Stimulated activated CD8-positive, alpha-beta memory T cell treated with anti-CD3 and anti-CD28 coated beads, Interleukin-12 subunit alpha, Interleukin-12 subunit beta, amount 100 ng/mL, for 4 hours (primary cell): ENCODE measurements around the gene PTRH2.
"Not testable (repeated sequence)": the region's sequence is repeated elsewhere in the genome, so short reads cannot be mapped to it uniquely, and the experiment has no call there.

Experiments
- DNase-seq: peaks from one replicate; pipeline ENCODE4 v3.0.0-alpha.2; 2020; ENCODE audit warnings: low read depth

The PTRH2 gene

DNA sequence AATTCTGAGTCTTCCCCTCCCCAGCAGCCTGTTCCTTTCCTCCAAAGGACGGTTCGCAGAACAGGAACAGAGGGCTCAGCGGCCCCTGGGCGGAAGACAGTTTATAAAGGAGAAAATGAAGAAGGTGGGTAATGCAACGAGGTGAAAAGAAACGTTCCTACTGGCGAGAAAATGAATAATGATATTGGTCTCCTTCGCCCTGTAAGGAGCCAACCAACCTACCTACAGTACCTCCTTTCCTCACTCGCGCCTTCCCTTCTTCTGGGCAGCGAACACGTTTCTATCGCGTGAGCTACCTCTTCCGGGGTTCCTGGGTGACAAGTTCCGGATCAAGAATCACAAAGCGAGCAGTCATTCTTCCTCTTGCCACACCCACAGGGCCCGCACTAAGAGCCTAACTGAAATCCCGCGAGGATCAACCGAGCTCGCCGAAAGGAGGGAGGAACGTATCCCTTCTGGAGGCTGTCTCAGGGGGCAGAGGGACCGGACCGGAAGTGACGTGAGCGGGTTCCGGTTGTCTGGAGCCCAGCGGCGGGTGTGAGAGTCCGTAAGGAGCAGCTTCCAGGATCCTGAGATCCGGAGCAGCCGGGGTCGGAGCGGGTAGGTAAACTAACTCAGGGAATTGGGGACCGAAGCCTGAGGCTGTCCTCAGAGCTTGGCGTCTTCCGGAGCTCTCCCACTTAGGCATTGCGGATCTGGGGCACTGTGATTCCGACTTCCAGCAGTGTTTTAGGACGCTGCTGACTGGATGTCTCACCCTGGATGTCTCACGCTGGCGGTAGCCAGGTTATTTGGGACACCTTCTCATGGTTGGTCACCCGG lies at the start of gene PTRH2, which contains the start of gene VMP1:
Gene PTRH2 (minus strand): TSS at position 282 of the 822 bp plus-strand sequence. CDS start 9,452 bp downstream, outside the sequence.
Gene VMP1 (plus strand): TSS at position 506 of the 822 bp plus-strand sequence. CDS start 23,793 bp downstream, outside the sequence.
- DNase-seq, result peak; percentile 79

DNA sequence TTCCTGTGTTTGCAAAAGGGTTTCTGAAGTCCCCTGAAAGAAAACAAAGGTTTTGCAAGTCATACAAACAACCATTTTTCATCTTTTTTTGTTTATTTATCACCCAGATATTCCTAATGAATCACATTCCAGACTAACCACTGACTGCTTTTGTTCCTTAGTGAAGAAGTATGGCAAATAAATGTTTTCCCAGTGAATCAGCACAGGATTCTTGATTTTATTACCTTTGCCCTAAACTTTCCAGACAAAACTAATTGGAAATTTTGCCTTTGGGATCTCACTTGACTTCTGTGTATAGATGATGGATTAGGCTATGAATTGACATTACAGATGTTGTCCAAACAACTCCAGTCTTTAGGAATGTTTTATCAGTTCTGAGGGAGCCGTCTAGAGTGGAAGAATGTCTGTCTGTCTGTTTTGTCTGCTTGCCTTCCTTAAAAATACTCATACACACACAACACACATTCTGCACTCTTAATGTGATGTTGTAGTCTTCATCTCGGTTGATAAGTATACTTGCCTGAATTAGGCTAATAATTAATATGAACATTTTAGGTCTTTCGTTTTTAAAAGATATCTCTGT lies 49.1 kb upstream of the PTRH2 start:
- no peak for DNase-seq

DNA sequence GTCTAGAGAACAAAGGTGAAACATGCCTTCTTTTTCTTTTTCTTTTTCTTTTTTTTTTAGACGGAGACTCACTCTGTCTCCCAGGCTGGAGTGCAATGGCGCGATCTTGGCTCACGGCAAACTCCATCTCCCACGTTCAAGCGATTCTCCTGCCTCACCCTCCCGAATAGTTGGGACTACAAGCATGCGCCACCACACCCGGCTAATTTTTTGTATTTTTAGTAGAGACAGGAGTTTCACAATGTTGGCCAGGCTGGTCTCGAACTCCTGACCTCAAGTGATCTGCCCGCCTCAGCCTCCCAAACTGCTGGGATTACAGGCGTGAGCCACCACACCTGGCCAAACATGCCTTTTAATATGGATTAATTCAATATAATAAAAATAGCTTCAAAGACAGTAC lies 47.8 kb upstream of the PTRH2 start:
- not testable (repeated sequence) for DNase-seq

DNA sequence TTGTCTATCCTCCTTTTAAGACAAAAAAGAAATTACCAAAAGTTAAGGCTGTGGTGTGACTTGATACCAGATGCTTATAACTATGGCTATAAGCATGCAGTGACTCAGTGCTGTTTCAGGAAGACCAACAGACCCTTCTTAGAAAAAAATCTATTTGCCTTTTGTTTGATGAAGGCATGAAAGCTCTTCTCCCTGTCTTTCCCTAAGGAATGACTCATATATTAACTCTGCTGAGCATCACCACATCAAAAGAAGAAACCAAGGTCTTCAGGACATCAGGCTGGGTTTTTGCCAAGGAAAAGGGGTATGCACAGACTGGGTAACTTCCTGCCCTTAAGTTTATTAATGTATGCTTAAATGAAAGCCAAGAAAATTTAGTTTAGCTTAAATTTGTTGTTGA lies 47.3 kb upstream of the PTRH2 start:
- no peak for DNase-seq

DNA sequence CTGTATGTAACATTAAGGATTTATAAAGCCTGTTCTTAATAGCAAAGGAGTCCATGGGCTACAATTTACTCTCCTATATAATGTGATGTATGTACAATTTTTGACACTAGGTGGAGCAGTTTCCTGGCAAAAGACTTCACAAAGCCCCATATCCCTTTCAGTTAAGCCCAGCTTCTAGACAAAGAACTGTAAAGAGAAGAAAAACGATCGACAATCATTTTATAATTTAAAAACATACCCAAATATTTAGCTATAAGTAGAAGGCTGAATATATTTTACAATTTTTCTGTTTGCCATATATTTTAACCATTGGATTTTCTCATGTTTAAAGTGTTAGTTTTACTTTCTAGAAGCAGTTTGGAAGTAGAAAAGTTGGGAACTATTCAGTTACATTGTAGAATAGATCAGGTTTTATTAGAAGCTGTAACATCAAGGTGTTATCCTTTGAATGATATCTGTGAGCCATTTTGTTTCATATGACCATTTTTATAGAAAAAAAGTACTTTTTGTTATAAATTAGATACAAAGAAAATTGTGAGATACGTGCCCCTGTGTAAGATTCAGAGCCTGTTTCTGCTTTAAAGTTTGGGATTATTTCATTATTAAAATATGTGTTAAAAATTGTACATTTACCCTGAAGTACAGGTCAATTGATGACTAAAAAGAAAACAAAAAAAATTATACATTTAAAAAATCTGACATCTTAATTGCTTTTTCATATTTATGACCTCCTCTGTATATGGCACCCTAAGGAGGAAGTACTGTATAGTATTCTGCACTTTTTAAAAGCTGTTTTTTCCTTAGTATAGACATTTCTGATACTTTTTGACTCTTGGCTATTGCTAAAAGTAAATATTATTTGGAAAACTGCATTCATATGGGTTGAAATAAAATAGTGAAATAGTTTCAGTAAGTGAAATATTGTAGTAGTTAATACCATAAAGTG lies 46.6 kb upstream of the PTRH2 start:
- DNase-seq, result no peak

DNA sequence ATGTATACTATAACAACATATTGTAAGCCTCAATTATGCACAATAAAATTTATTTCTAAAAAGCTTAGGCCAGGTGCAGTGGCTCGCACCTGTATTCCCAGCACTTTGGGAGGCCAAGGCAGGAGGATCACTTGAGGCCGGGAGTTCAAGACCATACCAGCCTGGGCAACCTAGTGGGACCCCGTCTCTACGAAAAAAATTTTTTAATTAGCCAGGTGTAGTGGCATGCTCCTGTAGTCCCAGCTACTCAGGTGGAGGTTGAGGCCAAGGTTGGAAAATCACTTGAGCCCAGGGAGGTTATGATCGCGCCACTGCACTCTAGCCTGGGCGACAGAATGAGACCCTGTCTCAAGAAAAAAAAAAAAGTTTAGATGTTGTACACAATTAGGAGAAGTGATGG lies 45.7 kb upstream of the PTRH2 start:
- no peak for DNase-seq

DNA sequence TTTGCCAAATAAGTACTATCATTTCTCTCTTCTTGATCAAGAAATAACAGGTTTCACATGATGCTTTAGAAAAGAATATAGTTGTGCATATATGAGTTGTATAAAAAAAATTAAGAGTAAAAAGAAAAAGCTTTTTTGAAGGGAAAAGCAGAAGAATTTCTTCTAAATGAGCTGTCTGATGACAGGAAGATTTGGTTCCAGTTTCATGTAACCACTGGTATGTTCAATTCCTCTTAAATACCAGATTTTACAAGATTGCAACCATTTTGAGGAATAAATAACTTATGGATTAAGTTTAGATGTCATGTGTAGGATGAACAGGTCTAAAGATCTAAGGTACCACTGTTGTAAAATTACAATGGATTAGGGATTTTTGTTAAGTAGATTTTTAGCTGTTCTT lies 45.2 kb upstream of the PTRH2 start:
- DNase-seq, result no peak

DNA sequence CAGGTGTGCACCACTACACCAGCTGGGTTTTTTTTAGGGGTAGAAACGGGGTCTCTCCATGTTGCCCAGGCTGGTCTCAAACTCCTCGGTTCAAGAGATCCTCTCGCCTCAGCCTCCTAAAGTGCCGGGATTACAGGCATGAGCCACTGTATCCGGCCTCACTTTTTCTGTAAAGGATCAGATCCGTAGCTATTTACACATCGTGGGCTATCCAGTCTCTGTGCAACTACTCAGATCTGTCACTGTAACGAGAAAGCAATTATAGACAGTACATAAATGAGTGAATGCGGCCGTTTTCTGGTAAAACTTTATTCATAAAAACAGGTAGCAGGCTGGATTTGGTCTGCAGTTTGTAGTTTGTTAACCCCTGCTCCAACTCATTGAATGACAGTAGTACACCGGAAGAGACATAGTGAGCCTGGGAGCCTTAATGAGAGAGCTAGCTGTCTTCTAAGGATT lies 44.8 kb upstream of the PTRH2 start:
- no peak for DNase-seq

DNA sequence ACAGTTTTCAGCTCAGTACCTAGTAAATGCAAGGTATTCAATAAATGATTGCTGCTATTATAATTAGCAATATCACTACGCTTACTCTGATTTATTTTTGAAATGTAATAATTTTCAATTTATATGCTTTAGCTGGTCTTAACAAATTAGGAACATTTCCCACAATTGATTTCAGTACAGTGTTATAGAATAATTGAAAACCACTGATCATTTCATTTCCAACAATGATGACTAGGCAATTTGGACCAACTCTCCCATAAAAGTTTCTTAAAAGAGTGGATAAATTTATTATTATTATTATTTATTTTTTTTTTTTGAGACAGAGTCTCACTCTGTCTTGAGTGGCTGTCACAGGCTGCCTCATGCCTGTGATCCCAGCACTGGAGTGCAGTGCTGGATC lies 41.4 kb upstream of the PTRH2 start:
- no peak for DNase-seq

DNA sequence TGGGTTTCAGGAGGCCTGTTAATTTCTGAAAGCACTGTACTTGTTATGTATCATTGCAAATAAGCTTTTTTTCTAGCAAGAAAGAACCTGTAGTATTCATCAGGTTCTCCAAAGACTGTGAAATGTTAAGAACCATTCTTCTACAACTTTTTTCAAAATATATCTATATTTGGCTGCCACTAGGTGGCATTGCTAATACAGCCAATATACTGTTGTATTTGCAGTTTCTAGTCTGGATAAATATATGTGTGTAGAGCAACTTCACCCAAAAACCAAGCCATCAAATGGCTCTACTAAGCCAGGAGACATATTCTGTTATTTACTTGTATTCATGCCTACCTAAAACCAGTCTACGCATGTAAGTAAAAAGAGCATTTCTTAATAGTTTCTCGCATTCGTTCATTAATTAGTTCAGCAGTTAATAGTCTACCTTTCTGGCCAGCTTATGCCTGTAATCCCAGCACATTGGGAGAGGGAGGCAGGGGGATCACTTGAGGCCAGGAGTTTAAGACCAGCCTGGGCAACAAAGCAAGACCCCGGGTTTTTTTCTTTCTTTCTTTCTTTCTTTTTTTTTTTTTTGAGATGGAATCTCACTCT lies 39.7 kb upstream of the PTRH2 start:
- DNase-seq, result no peak

DNA sequence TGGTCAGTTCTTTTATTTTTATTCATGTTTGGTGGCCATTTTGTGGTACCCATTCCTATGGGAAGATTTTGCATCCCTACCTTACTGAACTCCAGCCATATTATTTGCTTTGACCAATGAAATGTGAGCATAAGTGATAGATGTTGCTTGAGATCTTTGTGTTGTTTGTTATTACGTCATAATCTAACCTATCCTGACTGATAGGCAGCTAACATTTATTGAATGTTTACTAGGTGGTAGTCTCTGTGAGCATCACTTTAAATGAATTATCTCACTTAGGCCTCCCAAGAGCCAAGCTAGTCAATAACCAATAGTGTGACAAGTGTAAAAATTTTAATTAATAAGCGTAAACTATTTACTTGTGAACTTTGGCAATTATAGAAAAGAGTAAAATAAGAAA lies 37.8 kb upstream of the PTRH2 start:
- no peak for DNase-seq

DNA sequence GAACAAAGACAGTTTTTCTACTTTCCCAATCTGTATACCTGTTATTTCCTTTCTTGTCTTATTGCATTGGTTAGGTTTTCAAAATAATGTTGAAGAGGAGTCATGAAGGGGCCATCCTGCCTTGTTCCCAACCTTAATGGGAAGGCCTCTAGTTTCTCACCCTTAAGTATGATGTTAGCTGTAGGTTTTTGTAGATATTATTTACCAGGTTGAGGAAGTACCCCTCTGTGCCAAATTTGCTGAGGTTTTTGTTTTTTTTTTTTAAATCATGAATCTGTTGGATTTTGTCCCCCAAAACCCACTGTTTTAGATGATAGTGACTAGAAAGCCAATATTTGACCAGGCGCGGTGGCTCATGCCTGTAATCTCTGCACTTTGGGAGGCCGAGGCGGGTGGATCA lies 36.6 kb upstream of the PTRH2 start:
- DNase-seq, result no peak

DNA sequence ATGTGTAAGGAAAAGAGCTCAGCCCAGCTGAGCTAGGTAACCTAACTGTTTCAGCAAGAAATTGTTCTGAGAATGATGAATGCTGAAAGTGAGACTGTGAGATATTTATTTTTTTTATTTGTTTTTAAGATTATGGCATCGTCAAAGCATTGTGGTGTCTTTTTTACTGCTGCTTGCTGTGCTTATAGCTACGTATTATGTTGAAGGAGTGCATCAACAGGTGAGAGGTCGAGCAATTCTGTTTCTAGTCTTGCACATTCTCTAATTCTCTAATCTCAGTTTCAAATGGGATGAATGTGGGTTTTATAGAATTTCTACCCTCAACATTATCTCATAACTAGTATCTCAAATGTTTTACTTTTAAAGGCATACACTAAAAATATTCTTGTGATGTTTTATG lies 30.1 kb upstream of the PTRH2 start:
- DNase-seq, result no peak

DNA sequence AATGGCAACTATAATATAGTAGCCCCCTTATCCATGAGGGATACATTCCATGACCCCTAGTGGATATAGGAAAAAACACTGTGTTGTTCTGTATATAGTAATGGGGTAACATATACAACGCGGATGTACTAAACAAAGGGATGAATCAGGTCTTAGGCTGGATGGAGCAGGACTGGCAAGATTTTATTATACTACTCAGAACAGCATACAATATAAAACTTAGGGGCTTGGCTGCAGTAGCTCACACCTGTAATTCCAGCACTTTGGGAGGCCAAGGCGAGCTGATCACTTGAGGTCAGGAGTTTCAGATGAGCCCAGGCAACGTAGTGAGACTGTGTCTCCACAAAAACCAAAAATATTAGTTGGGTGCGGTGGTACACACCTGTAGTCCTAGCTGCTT lies 27.0 kb upstream of the PTRH2 start:
- DNase-seq, result no peak

DNA sequence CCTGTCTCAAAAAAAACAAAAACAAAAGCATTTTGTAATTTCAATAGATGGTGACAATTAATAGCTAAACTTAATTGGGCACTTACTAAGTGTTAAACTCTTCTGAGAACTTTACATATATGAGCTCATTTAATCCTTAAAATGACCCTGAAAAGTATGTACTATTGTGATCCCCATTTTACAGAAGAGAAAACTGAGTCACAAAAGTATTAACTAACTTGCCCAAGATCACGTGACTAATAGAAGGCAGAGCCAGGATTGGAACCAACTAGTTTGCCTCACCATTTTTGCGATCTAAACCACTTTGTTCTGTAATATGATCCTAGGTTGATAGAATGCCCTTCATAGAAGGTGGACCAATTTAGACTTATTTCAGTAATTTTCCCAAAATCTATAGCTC lies 26.5 kb upstream of the PTRH2 start:
- no peak for DNase-seq

DNA sequence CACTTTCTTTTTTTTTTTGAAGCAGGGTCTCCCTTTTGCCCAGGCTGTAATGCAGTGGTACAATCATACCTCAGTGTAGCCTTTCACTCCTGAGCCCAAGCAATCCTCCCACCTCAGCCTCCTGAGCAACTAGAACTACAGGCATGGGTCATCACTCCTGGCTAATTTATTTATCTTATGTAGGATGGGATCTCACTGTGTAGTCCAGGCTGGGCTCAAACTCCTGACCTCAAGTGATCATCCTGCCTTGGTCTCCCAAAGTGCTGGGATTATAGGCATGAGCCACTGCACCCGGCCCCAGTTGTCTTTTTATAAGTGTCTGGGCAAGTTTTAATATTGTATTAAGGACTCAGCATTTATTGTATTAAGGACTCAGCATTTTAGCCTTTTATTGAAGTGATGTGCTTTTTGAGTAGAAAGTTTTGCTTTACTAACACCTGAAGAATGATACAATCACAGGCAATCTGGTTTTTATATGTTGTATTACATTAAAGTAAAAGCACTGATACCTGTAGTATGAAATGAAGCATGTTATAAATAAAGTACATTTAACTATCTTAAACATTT lies 23.1 kb upstream of the PTRH2 start:
- no peak for DNase-seq

DNA sequence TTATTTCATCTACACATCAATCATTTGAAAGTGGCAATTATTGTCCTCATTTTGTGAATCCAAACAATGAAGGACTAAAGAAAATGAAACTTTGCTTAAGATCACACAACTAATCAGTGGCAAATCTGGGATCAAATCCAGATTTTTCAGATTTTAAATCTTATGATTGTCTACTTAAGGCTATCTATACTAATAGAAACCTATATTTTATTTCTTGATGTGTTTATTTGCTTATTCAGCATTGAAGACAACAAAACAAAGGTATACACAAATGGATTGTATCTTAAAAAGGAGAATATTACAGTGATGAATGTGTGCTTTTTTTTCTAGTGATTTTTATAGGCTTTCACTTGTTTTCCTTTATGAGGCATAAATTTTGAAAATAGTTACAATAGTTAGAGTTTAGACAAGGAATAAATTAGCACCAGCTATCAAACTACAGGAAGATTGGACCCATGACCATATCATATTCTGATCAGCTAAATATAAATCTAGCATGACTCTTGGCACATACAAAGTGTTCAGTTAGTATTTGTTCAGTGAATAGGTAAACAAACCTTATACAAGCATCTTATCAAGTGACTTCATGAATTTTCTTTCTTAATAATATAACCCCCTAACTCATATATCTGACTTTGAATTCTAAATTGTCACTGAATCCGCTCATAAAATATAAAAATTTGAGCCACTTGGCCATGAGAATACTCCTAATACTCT lies 20.7 kb upstream of the PTRH2 start:
- no peak for DNase-seq

DNA sequence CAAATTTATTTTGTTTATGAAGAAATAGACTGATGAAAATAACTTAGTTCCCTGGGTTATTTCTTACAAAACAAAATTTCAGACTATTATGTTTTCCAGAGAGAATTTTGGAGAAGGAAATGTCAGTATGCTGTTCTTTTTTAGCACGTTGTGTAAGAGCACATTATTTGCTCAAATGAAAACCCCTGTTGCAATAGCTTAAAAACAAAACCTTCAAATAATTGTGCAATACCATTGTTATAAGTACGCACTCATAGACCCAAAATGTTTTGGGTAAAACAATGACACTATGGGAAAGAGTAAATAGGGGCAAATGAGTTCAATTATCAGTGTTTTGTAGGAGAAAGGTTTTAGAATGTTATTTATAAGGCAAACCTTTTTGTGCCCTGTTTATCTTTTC lies 18.5 kb upstream of the PTRH2 start:
- DNase-seq, result no peak

DNA sequence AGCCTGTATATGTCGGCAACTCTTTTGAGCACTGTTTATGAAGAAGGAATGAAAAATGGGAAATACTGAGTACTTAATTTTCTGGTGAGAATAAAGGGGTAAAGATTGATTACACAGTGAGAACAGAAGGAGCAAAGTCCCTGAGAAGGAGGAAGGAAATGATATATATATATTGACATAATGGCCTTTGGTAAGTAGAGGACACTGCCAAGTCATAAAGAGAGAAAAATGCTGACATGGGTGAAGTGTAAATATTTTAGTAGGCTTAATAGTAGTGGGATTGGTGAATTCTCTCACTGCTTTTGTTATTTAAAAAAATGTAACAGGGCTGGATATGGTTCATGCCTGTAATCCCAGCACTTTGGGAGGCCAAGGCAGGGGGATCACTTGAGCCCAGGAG lies 16.4 kb upstream of the PTRH2 start:
- DNase-seq, result no peak

DNA sequence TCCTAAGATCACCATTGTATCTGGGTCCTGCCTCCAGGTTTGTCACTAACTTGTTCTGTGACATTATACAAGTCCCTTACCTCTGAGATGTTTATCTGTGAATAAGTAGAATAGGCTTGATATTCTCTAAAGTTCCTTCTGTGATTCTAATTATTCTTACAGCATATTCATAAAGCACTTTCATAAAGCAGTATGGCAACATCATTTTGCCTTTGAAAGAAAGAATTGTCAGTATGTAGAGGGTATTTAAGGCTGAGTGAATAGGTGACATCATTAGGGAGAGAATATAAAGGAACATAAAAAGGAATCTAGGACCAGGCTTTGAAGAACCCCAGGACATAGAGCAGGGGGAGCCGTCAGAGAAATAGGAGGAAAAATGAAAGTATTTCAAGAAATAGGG lies 15.8 kb upstream of the PTRH2 start:
- no peak for DNase-seq

DNA sequence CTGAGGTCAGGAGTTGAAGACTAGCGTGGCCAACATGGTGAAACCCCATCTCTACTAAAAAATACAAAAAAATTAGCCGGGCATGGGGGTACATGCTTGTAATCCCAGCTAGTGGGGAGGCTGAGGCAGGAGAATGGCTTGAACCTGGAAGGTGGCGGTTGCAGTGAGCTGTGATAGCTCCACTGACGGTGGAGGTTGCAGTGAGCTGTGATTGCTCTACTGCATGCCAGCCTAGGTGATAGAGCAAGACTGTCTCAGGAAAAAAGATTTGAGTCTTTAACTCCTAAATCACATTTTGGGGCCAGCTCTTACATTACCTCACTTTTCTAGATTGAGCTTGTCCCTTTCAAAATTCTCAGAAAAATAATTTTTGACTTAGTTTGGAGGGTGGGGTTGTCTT lies 15.4 kb upstream of the PTRH2 start:
- no peak for DNase-seq
